HK-2 (cell line): ENCODE measurements around the gene PET117.
"Not testable (repeated sequence)": the region's sequence is repeated elsewhere in the genome, so short reads cannot be mapped to it uniquely, and the experiment has no call there.

Experiments
- DNase-seq: peaks from one replicate; pipeline ENCODE4 v3.0.0-alpha.2; 2018; ENCODE audit not compliant: unreplicated experiment

PET117 gene

GRCh38 chr20:18137412-18138265, at the start of gene PET117, which contains the start of gene KAT14:
TSS of gene PET117 (plus strand) at chr20:18137863. CDS start at chr20:18137956, 93 bp downstream.
TSS of gene KAT14 (plus strand) at chr20:18137863. CDS start at chr20:18142661, 4,798 bp downstream.
- DNase-seq = peak; percentile 95

- not testable (repeated sequence) for DNase-seq
Observed at GRCh38 chr20:18088298-18088697, 49.4 kb upstream of the PET117 start.

GRCh38 chr20:18088841-18089240, 48.8 kb upstream of the PET117 start:
- not testable (repeated sequence) for DNase-seq

GRCh38 chr20:18090044-18090443, 47.6 kb upstream of the PET117 start:
- DNase-seq = no peak

GRCh38 chr20:18090477-18090876, 47.2 kb upstream of the PET117 start:
- no peak for DNase-seq

- no peak for DNase-seq
Observed at GRCh38 chr20:18091623-18092022, 46.0 kb upstream of the PET117 start.

GRCh38 chr20:18092890-18093289, 44.8 kb upstream of the PET117 start:
- no peak for DNase-seq

- no peak for DNase-seq
Observed at GRCh38 chr20:18093388-18093787, 44.3 kb upstream of the PET117 start.

- no peak for DNase-seq
Observed at GRCh38 chr20:18094191-18094590, 43.5 kb upstream of the PET117 start.

GRCh38 chr20:18100569-18100968, 37.1 kb upstream of the PET117 start:
- DNase-seq = not testable (repeated sequence)

GRCh38 chr20:18101125-18101810, 36.4 kb upstream of the PET117 start:
- no peak for DNase-seq

- no peak for DNase-seq
Observed at GRCh38 chr20:18103497-18103896, 34.2 kb upstream of the PET117 start.

- DNase-seq = no peak
Observed at GRCh38 chr20:18108326-18108725, 29.3 kb upstream of the PET117 start.

- not testable (repeated sequence) for DNase-seq
Observed at GRCh38 chr20:18128574-18128973, 9.1 kb upstream of the PET117 start.

GRCh38 chr20:18132663-18133062, 5.0 kb upstream of the PET117 start:
- DNase-seq = no peak

GRCh38 chr20:18133962-18134361, 3.7 kb upstream of the PET117 start:
- no peak for DNase-seq

GRCh38 chr20:18138266-18138582, 561 bp downstream of the PET117 start:
- DNase-seq = no peak

GRCh38 chr20:18138639-18139583, 1.2 kb downstream of the PET117 start:
- DNase-seq = no peak

GRCh38 chr20:18139832-18140231, 2.2 kb downstream of the PET117 start:
- DNase-seq = no peak

- no peak for DNase-seq
Observed at GRCh38 chr20:18144541-18145099, 7.0 kb downstream of the PET117 start.

- DNase-seq = no peak
Observed at GRCh38 chr20:18154342-18154741, 16.7 kb downstream of the PET117 start.

GRCh38 chr20:18156045-18156444, 18.4 kb downstream of the PET117 start:
- DNase-seq = no peak
